Stimulated activated CD4-positive, alpha-beta T cell treated with anti-CD3 and anti-CD28 coated beads, Interleukin-15, amount 100 ng/mL, for 1 hour (primary cell): Measurements from ENCODE around the gene ZNF75A.

ENCODE experiments used
- DNase-seq, 2 donors: peaks; one replicate each; pipeline ENCODE4 v3.0.0-alpha.2; 2020; ENCODE audit warnings: low read depth in 1 of 2, low spot score in 1 of 2

Gene ZNF75A

GRCh38 chr16:3285131-3285530 is 20.2 kb upstream of the ZNF75A start:
- no peak for DNase-seq

GRCh38 chr16:3289998-3290673 is 15.2 kb upstream of the ZNF75A start:
- no peak for DNase-seq

- no peak for DNase-seq
Measured at GRCh38 chr16:3292604-3293003, 12.7 kb upstream of the ZNF75A start.

GRCh38 chr16:3295209-3295608 is 10.1 kb upstream of the ZNF75A start:
- no peak for DNase-seq

GRCh38 chr16:3295783-3296182 is 9.5 kb upstream of the ZNF75A start:
- DNase-seq, result no peak

GRCh38 chr16:3304370-3304769 is 927 bp upstream of the ZNF75A start:
- DNase-seq, result no peak

GRCh38 chr16:3306078-3306477 is 781 bp downstream of the ZNF75A start:
- no peak for DNase-seq

GRCh38 chr16:3311496-3311895 is 6.2 kb downstream of the ZNF75A start:
- DNase-seq, result no peak

- no peak for DNase-seq
Measured at GRCh38 chr16:3317315-3317999, 12.2 kb downstream of the ZNF75A start.

- DNase-seq, result no peak
Measured at GRCh38 chr16:3321816-3322215, 16.5 kb downstream of the ZNF75A start.

- no peak for DNase-seq
Measured at GRCh38 chr16:3327514-3327913, 22.2 kb downstream of the ZNF75A start.

- DNase-seq, result no peak
Measured at GRCh38 chr16:3328104-3328503, 22.8 kb downstream of the ZNF75A start.

- no peak for DNase-seq
Measured at GRCh38 chr16:3328643-3329042, 23.3 kb downstream of the ZNF75A start.

- no peak for DNase-seq
Measured at GRCh38 chr16:3346041-3346440, 40.7 kb downstream of the ZNF75A start.

GRCh38 chr16:3347586-3347985 is 42.3 kb downstream of the ZNF75A start:
- DNase-seq, result no peak

GRCh38 chr16:3348547-3349167 is 43.4 kb downstream of the ZNF75A start:
- DNase-seq, result no peak

- DNase-seq, result no peak
Measured at GRCh38 chr16:3349175-3349574, 43.9 kb downstream of the ZNF75A start.

GRCh38 chr16:3355589-3355988 is 50.3 kb downstream of the ZNF75A start, which contains the start of gene OR2C1:
OR2C1 (plus strand) TSS chr16:3355889; CDS start chr16:3355941, 52 bp downstream.
- DNase-seq, result no peak

- no peak for DNase-seq
Measured at GRCh38 chr16:3356118-3356517, 50.8 kb downstream of the ZNF75A start.

GRCh38 chr16:3358871-3359270 is 53.6 kb downstream of the ZNF75A start:
- no peak for DNase-seq

- no peak for DNase-seq
Measured at GRCh38 chr16:3362931-3363330, 57.6 kb downstream of the ZNF75A start.

GRCh38 chr16:3363793-3364192 is 58.5 kb downstream of the ZNF75A start:
- DNase-seq, result no peak
